Measurements from ENCODE around the gene ZNF48. TPM values are rescaled to one million over a fixed set of nuclear protein-coding genes. Genes with fewer than 3 reads are reported as not detected.

ZNF48 gene
- polyA plus RNA-seq, 1 donor (not counting 4 experiments of a cell fraction or from before 2014, with no cell fraction given) = 4.3 TPM

GRCh38 chr16:30365200-30365599 lies 30.0 kb upstream of the ZNF48 start:
- Histone ChIP-seq H4K20me1 (ENCODE audit: control insufficient read depth, extremely low read depth, insufficient read depth, low read length) (peaks cover 12% of the 10 kb centered on the region), H3K9ac (ENCODE audit: control insufficient read depth, extremely low read depth, insufficient read depth, low read length) (no peak overlapping the region)

GRCh38 chr16:30366511-30366910 lies 28.7 kb upstream of the ZNF48 start:
- Histone ChIP-seq H3K27me3 (ENCODE audit: control insufficient read depth, extremely low read depth, insufficient read depth, low read length) (no peaks in the 10 kb centered on the region), H3K27ac (ENCODE audit: control insufficient read depth, insufficient read depth, low read length) (no peak overlapping the region), H3K4me2 (ENCODE audit: control insufficient read depth, extremely low read depth, insufficient read depth, low read depth, low read length) (peak overlapping the region; percentile 32), H2AFZ (ENCODE audit: control insufficient read depth, low read length) (no peak overlapping the region), H4K20me1 (ENCODE audit: control insufficient read depth, extremely low read depth, insufficient read depth, low read length) (peaks cover 12% of the 10 kb centered on the region), H3K79me2 (ENCODE audit: control insufficient read depth, insufficient read depth, low read length) (peaks cover 77% of the 10 kb centered on the region), H3K9me1 (ENCODE audit: control insufficient read depth, extremely low read depth, insufficient read depth, low read length) (peaks cover 3% of the 10 kb centered on the region), H3K9me3 (ENCODE audit: control insufficient read depth, low read depth, low read length) (no peaks in the 10 kb centered on the region), H3K36me3 (ENCODE audit: control insufficient read depth in 2 of 2, extremely low read depth in 1 of 2, insufficient read depth in 2 of 2, low read length in 2 of 2) (peaks cover 10 to 33% of the 10 kb centered on the region in 2 experiments), H3K4me3 (ENCODE audit: control insufficient read depth in 2 of 3, extremely low read depth in 1 of 3, insufficient read depth in 2 of 3, low read depth in 1 of 3, low read length in 3 of 3) (no peak overlapping the region), H3K4me1 (ENCODE audit: control insufficient read depth, extremely low read depth, insufficient read depth, low read length) (peaks cover 24% of the 10 kb centered on the region), H3K9ac (ENCODE audit: control insufficient read depth, extremely low read depth, insufficient read depth, low read length) (no peak overlapping the region)
- DNase-seq (ENCODE audit: low read depth, low spot score) (no peak), FAIRE-seq (no peak)
- TF ChIP-seq EZH2 (IDR thresholded peaks at IDR 0.05; ENCODE audit: low read length) (no peak), CTCF (optimal IDR thresholded peaks at IDR 0.05 in 1 of 3, IDR thresholded peaks at IDR 0.05 in 1 of 3, conservative IDR thresholded peaks at IDR 0.05 in 1 of 3; ENCODE audit: extremely low read depth in 1 of 3, insufficient read depth in 2 of 3, low read length in 3 of 3) (no peak)
- dilution Hi-C loops (cut with MboI; ENCODE audit: extremely low pct_ligation_motif_present, low sequenced_read_pairs) = no loop called here

More at GRCh38 chr16:30365200-30365599, 30.0 kb upstream of the ZNF48 start:
- no peak overlapping the region for H2AFZ ChIP-seq (ENCODE audit: control insufficient read depth, low read length)
- no peaks in the 10 kb centered on the region for H3K9me3 ChIP-seq (ENCODE audit: control insufficient read depth, low read depth, low read length)
- dilution Hi-C loops (cut with MboI; ENCODE audit: extremely low pct_ligation_motif_present, low sequenced_read_pairs) = no loop called here
- DNase-seq (ENCODE audit: low read depth, low spot score) (no peak), FAIRE-seq (no peak)
- peaks cover 13 to 33% of the 10 kb centered on the region in 2 experiments for H3K36me3 ChIP-seq (ENCODE audit: control insufficient read depth in 2 of 2, extremely low read depth in 1 of 2, insufficient read depth in 2 of 2, low read length in 2 of 2)
- H3K27me3 ChIP-seq (ENCODE audit: control insufficient read depth, extremely low read depth, insufficient read depth, low read length) = no peaks in the 10 kb centered on the region
- peaks cover 86% of the 10 kb centered on the region for H3K79me2 ChIP-seq (ENCODE audit: control insufficient read depth, insufficient read depth, low read length)
- TF ChIP-seq CTCF (optimal IDR thresholded peaks at IDR 0.05 in 1 of 3, IDR thresholded peaks at IDR 0.05 in 1 of 3, conservative IDR thresholded peaks at IDR 0.05 in 1 of 3; ENCODE audit: extremely low read depth in 1 of 3, insufficient read depth in 2 of 3, low read length in 3 of 3) = no peak
- TF ChIP-seq EZH2 (IDR thresholded peaks at IDR 0.05; ENCODE audit: low read length) = no peak
- H3K4me3 ChIP-seq (ENCODE audit: control insufficient read depth in 2 of 3, extremely low read depth in 1 of 3, insufficient read depth in 2 of 3, low read depth in 1 of 3, low read length in 3 of 3) = no peak overlapping the region
- peaks cover 3% of the 10 kb centered on the region for H3K9me1 ChIP-seq (ENCODE audit: control insufficient read depth, extremely low read depth, insufficient read depth, low read length)
- H3K27ac ChIP-seq (ENCODE audit: control insufficient read depth, insufficient read depth, low read length) = no peak overlapping the region
- H3K4me2 ChIP-seq (ENCODE audit: control insufficient read depth, extremely low read depth, insufficient read depth, low read depth, low read length) = no peak overlapping the region
- peaks cover 18% of the 10 kb centered on the region for H3K4me1 ChIP-seq (ENCODE audit: control insufficient read depth, extremely low read depth, insufficient read depth, low read length)
